Measurements from ENCODE around the gene SLC38A8.

Gene SLC38A8

GRCh38 chr16:84042308-84042878, at the start of gene SLC38A8:
Gene SLC38A8 (minus strand): TSS chr16:84042795. CDS start chr16:84042157, 638 bp downstream.
- no peak for DNase-seq

- no peak for DNase-seq
Measured at GRCh38 chr16:84091460-84091859, 48.9 kb upstream of the SLC38A8 start.

GRCh38 chr16:84090211-84090610, 47.6 kb upstream of the SLC38A8 start:
- DNase-seq, result no peak

GRCh38 chr16:84088695-84089395, 46.2 kb upstream of the SLC38A8 start:
- DNase-seq, result no peak

GRCh38 chr16:84087466-84088151, 45.0 kb upstream of the SLC38A8 start:
- no peak for DNase-seq

GRCh38 chr16:84087001-84087400, 44.4 kb upstream of the SLC38A8 start:
- no peak for DNase-seq

- no peak for DNase-seq
Measured at GRCh38 chr16:84086341-84086740, 43.7 kb upstream of the SLC38A8 start.

GRCh38 chr16:84085773-84086172, 43.2 kb upstream of the SLC38A8 start:
- no peak for DNase-seq

- DNase-seq, result no peak
Measured at GRCh38 chr16:84085271-84085667, 42.7 kb upstream of the SLC38A8 start.

GRCh38 chr16:84084570-84085270, 42.1 kb upstream of the SLC38A8 start:
- DNase-seq, result peak; percentile 3

- DNase-seq, result no peak
Measured at GRCh38 chr16:84082835-84083569, 40.4 kb upstream of the SLC38A8 start.

- no peak for DNase-seq
Measured at GRCh38 chr16:84082110-84082509, 39.5 kb upstream of the SLC38A8 start.

- no peak for DNase-seq
Measured at GRCh38 chr16:84081446-84081989, 38.9 kb upstream of the SLC38A8 start.

- DNase-seq, result no peak
Measured at GRCh38 chr16:84080813-84081212, 38.2 kb upstream of the SLC38A8 start.

- DNase-seq, result no peak
Measured at GRCh38 chr16:84080378-84080777, 37.8 kb upstream of the SLC38A8 start.

GRCh38 chr16:84079664-84080063, 37.1 kb upstream of the SLC38A8 start:
- no peak for DNase-seq

- no peak for DNase-seq
Measured at GRCh38 chr16:84075376-84075775, 32.8 kb upstream of the SLC38A8 start.

GRCh38 chr16:84074721-84075120, 32.1 kb upstream of the SLC38A8 start:
- DNase-seq, result no peak

GRCh38 chr16:84072014-84072413, 29.4 kb upstream of the SLC38A8 start:
- DNase-seq, result no peak

- no peak for DNase-seq
Measured at GRCh38 chr16:84071121-84071520, 28.5 kb upstream of the SLC38A8 start.

- no peak for DNase-seq
Measured at GRCh38 chr16:84069540-84069939, 26.9 kb upstream of the SLC38A8 start.

- DNase-seq, result no peak
Measured at GRCh38 chr16:84068783-84069462, 26.3 kb upstream of the SLC38A8 start.
